A549 treated with CpdA at 1 μM for 4 hours (cell line): ENCODE measurements around the gene FOXL1. TPM values are rescaled to one million over a fixed set of nuclear protein-coding genes. Genes with fewer than 3 reads are reported as not detected.

Experiments used
- total RNA-seq: library from RNA; stranded (reverse); fragments of 200-300 nt; extraction: Qiagen RNA extraction; gene quantifications from 5 replicates; pipeline ENCODE4 v1.2.3, GENCODE V29; 2022; ENCODE audit warnings: low read depth

Gene FOXL1
- 0.50 to 1.1 TPM (median 0.83 TPM) in 5 replicates for total RNA-seq

GRCh38 chr16:86578061-86578599 is at the start of gene FOXL1:
Gene FOXL1, plus strand, starts transcription at chr16:86578549. Its CDS starts 175 bp downstream, at chr16:86578724.

GRCh38 chr16:86554917-86555703 is 23.2 kb upstream of the FOXL1 start, which contains the start of gene MTHFSD:
Gene MTHFSD, minus strand, starts transcription at chr16:86555235. Its CDS starts 51 bp downstream, at chr16:86555184.

GRCh38 chr16:86566601-86566965 is 11.8 kb upstream of the FOXL1 start, which contains the start of gene FOXC2:
Gene FOXC2, plus strand, starts transcription at chr16:86566829. Its CDS starts 507 bp downstream, at chr16:86567336.

Other genes starting within 250 kb of the FOXL1 start
- gene FOXF1, start 68.0 kb upstream of the FOXL1 start, total RNA-seq = not detected in 5 replicates
- gene MTHFSD, start 23.3 kb upstream of the FOXL1 start, total RNA-seq = 10.3 to 12.4 TPM (median 11.3 TPM) in 5 replicates
- gene FOXC2, start 11.7 kb upstream of the FOXL1 start, total RNA-seq = 1.6 to 2.2 TPM (median 2.1 TPM) in 5 replicates